Stomach (tissue), 9 donors: ENCODE results near the gene TEX9. TPM values are rescaled to one million over a fixed set of nuclear protein-coding genes. Genes with fewer than 3 reads are reported as not detected.

Experiments used
- DNase-seq, 2 donors: peaks; one replicate each; pipeline versions ENCODE4 v3.0.0 to v3.0.0-alpha.2; 2013 to 2019
- H3K27ac ChIP-seq, 5 donors: fragments of 200-600 bp in 4 of 5; sonication (generic) in 4 of 5; one replicate each; pipeline ENCODE4 v1.5.1; 2013 to 2019; ENCODE audit warnings: mild to moderate bottlenecking in 1 of 5, moderate library complexity in 1 of 5
- H3K27me3 ChIP-seq, 3 donors: fragments of 200-600 bp; sonication (generic); one replicate each; pipeline ENCODE4 v1.5.1; 2017 to 2019; ENCODE audit warnings: mixed run types in 1 of 3
- H3K36me3 ChIP-seq, 4 donors: fragments of 200-600 bp; sonication (generic); 1 replicate in 3 of 4; 2 replicates in 1 of 4; pipeline ENCODE4 v1.5.1; 2016 to 2019
- H3K4me1 ChIP-seq, 4 donors: fragments of 200-600 bp; sonication (generic); one replicate each; pipeline ENCODE4 v1.5.1; 2016 to 2019
- H3K4me3 ChIP-seq, 4 donors: fragments of 200-600 bp; sonication (generic) in 3 of 4; one replicate each; pipeline ENCODE4 v1.5.1; 2016 to 2019; ENCODE audit warnings: mild to moderate bottlenecking in 1 of 4
- H3K9me3 ChIP-seq, 4 donors: fragments of 200-600 bp; sonication (generic); one replicate each; pipeline ENCODE4 v1.5.1; 2016 to 2019
- EP300 ChIP-seq: sonication (generic); formaldehyde crosslinking; IDR thresholded peaks from one replicate; pipeline ENCODE4 v1.6.1; 2017; ENCODE audit warnings: antibody characterized with exemption
- POLR2A ChIP-seq, 4 donors: fragments of 450-650 bp; IDR thresholded peaks; one replicate each; pipeline ENCODE4 v1.6.1; 2016; ENCODE audit warnings: antibody characterized with exemption in 4 of 4, control low read depth in 2 of 4, mild to moderate bottlenecking in 1 of 4, moderate library complexity in 1 of 4
- POLR2AphosphoS5 ChIP-seq, 3 donors: sonication (generic); formaldehyde crosslinking; IDR thresholded peaks; one replicate each; pipeline ENCODE4 v1.6.1; 2016; ENCODE audit warnings: antibody characterized with exemption in 3 of 3
- WGBS, 5 donors: extraction: QIAGEN DNeasy Blood & Tissue Kit in 3 of 5; methylation state at CpG; one replicate each; pipeline versions ENCODE4 v1.1.5 to v1.1.7; 2013 to 2018; 5-methylcytosine and 5-hydroxymethylcytosine counted together
- intact Hi-C: fragments of 100-400 bp; cut with DNase I; formaldehyde crosslinking; loops from one replicate; pipeline ENCODE4 v1.15.1; 2023; ENCODE audit warnings: low total_unique reads
- polyA plus RNA-seq, 3 donors: library from polyadenylated mRNA; stranded (reverse); fragments of 200-250 nt; gene quantifications; one replicate each; pipeline ENCODE4 v1.2.3, GENCODE V29; 2013
- total RNA-seq, 5 donors: library from RNA; depleted of rRNA; stranded (reverse); fragments of >200 nt; gene quantifications; one replicate each; pipeline versions ENCODE4 v1.1.0 to v1.2.3, GENCODE V29; 2014 to 2016
- TF ChIP-seq, protein P1 (sequence below), 7 experiments: fragments of 450-650 bp in 4 of 7; fragments of 200-600 bp in 3 of 7; sonication (generic) in 3 of 7; IDR thresholded peaks; one replicate each; pipeline ENCODE4 v1.5.1; 2016 to 2019; ENCODE audit warnings: antibody characterized with exemption in 7 of 7, control low read depth in 2 of 7, mild to moderate bottlenecking in 1 of 7
- donor health status: healthy with polysubstance abuse.
- donor health status: Bipolar disorder and iron deficiency.
- donor health status: healthy.

Gene TEX9
- total and polyA plus RNA-seq, 8 donors = 1.8 to 27.4 (median 5.4) TPM

DNA sequence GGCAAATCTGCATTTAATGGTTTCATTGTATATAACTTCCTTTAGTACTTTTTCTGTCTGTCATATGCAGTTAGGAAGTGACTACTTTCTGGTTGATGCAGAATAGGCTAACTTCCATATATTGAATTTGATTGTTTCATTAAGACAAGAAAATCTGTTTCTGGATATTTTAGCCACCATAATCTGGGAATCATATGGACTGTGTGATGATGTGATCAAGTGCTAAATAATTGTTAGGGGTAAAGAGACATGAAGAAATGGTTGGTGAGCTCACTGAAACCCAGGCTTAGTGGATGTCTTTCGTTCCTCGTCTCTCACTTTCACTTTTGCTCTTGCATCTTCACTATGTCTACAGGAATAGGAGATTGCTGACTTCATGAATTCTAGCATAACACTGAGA lies 103.2 kb downstream of the TEX9 start:
- intact Hi-C loops = no loop called here
- 25 to 39% (median 34%) methylated on average over 2 of the region's 2 CpGs for WGBS, 5 donors
- H3K27ac ChIP-seq = no peak overlapping the region

GRCh38 chr15:56469483-56469882 lies 104.3 kb downstream of the TEX9 start:
- TF ChIP-seq POLR2AphosphoS5 (IDR thresholded peaks at IDR 0.05) (no peak), POLR2A (IDR thresholded peaks at IDR 0.05) (no peak), EP300 (no peak)
- H3K27ac ChIP-seq = no peak overlapping the region
- H3K4me3 ChIP-seq = no peak overlapping the region
- H3K27me3 ChIP-seq = no peaks in the 10 kb centered on the region
- peaks cover 3 to 18% (median 10%) of the 10 kb centered on the region in 4 donors for H3K4me1 ChIP-seq
- H3K9me3 ChIP-seq = no peaks in the 10 kb centered on the region
- DNase-seq = no peak
- intact Hi-C loops = no loop called here
- H3K36me3 ChIP-seq = no peaks in the 10 kb centered on the region

More for the DNA sequence above, 103.2 kb downstream of the TEX9 start:
- H3K36me3 ChIP-seq = no peaks in the 10 kb centered on the region
- TF ChIP-seq, protein P1, sequence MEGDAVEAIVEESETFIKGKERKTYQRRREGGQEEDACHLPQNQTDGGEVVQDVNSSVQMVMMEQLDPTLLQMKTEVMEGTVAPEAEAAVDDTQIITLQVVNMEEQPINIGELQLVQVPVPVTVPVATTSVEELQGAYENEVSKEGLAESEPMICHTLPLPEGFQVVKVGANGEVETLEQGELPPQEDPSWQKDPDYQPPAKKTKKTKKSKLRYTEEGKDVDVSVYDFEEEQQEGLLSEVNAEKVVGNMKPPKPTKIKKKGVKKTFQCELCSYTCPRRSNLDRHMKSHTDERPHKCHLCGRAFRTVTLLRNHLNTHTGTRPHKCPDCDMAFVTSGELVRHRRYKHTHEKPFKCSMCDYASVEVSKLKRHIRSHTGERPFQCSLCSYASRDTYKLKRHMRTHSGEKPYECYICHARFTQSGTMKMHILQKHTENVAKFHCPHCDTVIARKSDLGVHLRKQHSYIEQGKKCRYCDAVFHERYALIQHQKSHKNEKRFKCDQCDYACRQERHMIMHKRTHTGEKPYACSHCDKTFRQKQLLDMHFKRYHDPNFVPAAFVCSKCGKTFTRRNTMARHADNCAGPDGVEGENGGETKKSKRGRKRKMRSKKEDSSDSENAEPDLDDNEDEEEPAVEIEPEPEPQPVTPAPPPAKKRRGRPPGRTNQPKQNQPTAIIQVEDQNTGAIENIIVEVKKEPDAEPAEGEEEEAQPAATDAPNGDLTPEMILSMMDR (IDR thresholded peaks at IDR 0.05) = no peak
- TF ChIP-seq POLR2AphosphoS5 (IDR thresholded peaks at IDR 0.05) (no peak), POLR2A (IDR thresholded peaks at IDR 0.05) (no peak), EP300 (no peak)
- peaks cover 3 to 24% (median 15%) of the 10 kb centered on the region in 4 donors for H3K4me1 ChIP-seq
- H3K4me3 ChIP-seq = peak overlapping the region in 3 of 4 donors; percentile 13 to 26 (median 18)
- no peaks in the 10 kb centered on the region for H3K9me3 ChIP-seq
- no peaks in the 10 kb centered on the region for H3K27me3 ChIP-seq
- DNase-seq = peak in 1 of 2 donors; percentile 41

DNA sequence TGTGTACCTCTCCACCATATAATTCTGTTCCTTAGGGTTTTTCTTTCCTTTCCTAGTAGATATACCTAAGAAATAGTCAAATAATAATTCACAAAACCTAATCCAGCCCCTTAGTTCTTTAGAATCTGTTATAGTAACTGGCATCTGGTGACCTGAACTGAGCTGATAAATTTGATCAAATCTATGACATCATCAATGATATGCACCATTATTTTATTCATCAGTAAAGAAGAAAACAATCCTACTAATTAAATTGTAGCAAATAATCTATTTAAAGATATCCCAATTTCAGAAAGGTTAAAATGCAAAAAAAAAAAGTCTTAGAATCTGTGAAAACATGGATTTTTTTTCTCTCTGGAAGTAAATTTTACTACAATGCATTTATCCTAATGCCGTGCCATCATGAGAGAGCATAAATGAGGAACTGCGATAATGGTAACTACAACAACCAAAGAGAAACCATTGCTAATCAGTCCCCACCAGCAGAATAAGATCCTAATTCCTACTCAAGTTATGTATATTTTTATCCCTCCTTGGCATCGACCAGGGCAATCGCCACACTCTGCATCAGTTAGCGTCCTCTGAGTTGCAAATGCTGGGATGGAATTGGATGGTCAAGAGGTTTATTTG lies 106.3 kb downstream of the TEX9 start:
- H3K4me1 ChIP-seq = peaks cover 0 to 8% (median 0%) of the 10 kb centered on the region in 4 donors
- WGBS, 5 donors = 86 to 95% (median 91%) methylated on average over 5 of the region's 5 CpGs
- H3K4me3 ChIP-seq = no peak overlapping the region
- TF ChIP-seq POLR2A (IDR thresholded peaks at IDR 0.05) = no peak
- no peak for TF ChIP-seq POLR2AphosphoS5 (IDR thresholded peaks at IDR 0.05)
- TF ChIP-seq, protein P1 (IDR thresholded peaks at IDR 0.05) = no peak
- TF ChIP-seq EP300 = no peak
- H3K36me3 ChIP-seq = no peaks in the 10 kb centered on the region
- H3K27ac ChIP-seq = no peak overlapping the region
- no peaks in the 10 kb centered on the region for H3K9me3 ChIP-seq
- intact Hi-C loops = no loop called here
- DNase-seq = no peak
- H3K27me3 ChIP-seq = no peaks in the 10 kb centered on the region

DNA sequence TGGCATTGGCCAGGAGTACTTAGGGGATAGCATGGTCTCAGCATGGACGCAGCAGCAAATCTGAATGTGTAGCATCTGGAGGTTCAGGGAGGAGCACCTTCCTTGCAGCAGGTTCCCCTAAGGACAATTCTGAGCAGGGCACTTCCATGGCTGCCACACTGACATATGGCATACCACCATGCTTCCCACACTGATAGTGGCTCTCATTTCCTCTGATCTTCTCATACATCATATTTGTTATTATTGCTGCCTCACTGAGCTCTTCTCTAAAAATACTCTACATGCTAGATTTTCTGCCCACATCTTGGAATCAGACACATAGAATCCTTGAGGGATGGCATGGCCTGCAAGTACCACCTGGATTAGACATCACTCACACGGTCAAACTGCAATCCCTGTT lies 107.1 kb downstream of the TEX9 start:
- Histone ChIP-seq H3K27ac (no peak overlapping the region), H3K36me3 (no peaks in the 10 kb centered on the region), H3K4me3 (no peak overlapping the region), H3K4me1 (peaks cover 0 to 8% (median 0%) of the 10 kb centered on the region in 4 donors), H3K9me3 (no peaks in the 10 kb centered on the region), H3K27me3 (no peaks in the 10 kb centered on the region)
- no peak for TF ChIP-seq POLR2AphosphoS5 (IDR thresholded peaks at IDR 0.05)
- TF ChIP-seq, protein P1 (IDR thresholded peaks at IDR 0.05) = no peak
- no peak for TF ChIP-seq EP300
- TF ChIP-seq POLR2A (IDR thresholded peaks at IDR 0.05) = no peak
- no peak for DNase-seq
- intact Hi-C loops = no loop called here
- WGBS, 5 donors = 72 to 89% (median 82%) methylated on average over 2 of the region's 2 CpGs

- no peak overlapping the region for H3K4me3 ChIP-seq
- no peak overlapping the region for H3K27ac ChIP-seq
- intact Hi-C loops = no loop called here
- H3K27me3 ChIP-seq = no peaks in the 10 kb centered on the region
- H3K4me1 ChIP-seq = peaks cover 0 to 6% (median 0%) of the 10 kb centered on the region in 4 donors
- 81 to 94% (median 87%) methylated on average over 1 of the region's 1 CpG for WGBS, 5 donors
- no peak for TF ChIP-seq POLR2A (IDR thresholded peaks at IDR 0.05)
- TF ChIP-seq EP300 = no peak
- TF ChIP-seq POLR2AphosphoS5 (IDR thresholded peaks at IDR 0.05) = no peak
- no peaks in the 10 kb centered on the region for H3K9me3 ChIP-seq
- H3K36me3 ChIP-seq = no peaks in the 10 kb centered on the region
- DNase-seq = no peak
Measured at GRCh38 chr15:56473017-56473416, 107.8 kb downstream of the TEX9 start.
